Activated naive CD4-positive, alpha-beta T cell (primary cell): Measurements from ENCODE around the gene MMADHC.

Experiments
- DNase-seq, 4 experiments: peaks; one replicate each; lab custom pipeline; 2025; lab: John Stamatoyannopoulos, UW

The MMADHC gene

DNA sequence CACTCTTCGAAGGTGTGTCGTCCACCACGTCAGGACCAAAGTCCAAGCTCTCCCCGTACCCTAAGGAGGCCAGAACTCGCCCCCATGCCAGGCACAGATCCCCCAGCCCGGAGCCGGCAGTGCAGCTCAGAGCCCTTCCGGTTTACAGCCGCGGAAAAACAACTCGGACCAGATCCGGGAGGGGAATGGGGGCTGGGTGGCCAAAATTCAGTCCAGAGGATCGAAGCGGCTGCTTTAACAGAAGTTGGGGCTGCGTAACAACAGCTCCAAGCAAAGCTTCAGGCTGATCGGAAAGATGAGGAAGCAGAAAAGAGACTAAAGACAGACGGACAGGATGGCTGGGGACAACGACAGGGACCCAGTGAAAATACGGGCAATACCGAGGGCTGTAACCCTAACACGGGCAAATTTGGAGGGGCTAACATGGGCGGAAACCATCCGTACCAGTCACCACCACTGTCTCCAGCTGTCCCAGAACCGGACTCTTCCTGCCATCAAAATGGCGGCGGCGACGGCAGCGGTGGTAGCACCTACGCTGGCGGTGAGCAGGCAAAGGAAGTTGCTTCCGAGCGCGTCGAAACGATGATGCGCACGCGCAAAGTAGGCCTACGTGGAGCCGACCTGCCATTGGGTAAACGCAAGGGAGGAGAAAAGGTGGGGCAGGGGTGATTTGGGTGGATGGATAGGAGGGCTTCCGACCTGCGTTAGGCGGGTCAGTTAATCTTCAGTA, at the start of gene MMADHC:
Gene MMADHC, minus strand, starts transcription at position 556 of the 730 bp plus-strand sequence. CDS start 678 bp downstream, outside the sequence.
- peak; percentile 77 to 87 (median 83) for DNase-seq

DNA sequence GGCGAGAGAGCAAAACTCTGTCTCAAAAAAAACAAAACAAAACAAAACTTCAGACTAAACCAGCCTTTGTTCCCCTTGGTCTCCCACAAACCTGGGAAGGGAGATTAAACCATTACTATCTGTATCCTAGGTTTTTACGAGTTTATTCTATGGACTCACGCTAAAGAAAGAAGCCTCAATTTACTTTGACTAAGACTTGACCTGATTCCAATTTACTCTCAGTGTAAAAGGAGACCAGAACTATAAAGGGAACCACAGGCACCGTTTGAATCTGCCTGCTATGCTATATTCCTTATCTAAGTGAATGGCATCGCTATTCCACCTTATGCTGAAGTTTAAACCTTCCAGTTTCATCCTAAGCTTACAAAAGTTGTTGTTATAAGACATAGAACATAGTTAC, 46.5 kb upstream of the MMADHC start:
- DNase-seq, result no peak

DNA sequence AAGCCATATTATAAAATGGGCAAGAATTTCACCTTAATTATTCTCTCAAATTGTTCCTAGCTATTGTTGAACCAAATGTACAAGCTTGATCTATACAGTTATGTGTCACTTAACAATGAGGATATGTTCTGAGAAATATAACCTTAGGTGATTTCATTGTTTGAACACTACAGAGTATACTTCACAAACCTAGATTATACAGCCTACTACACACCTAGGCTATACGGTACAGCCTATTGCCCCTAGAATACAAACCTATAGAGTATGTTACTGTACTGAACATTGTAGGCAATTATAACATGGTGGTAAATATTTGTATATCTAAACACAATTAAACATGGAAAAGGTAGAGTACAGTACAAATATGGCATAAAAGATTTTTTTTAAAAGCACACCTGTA, 42.9 kb upstream of the MMADHC start:
- DNase-seq, result no peak

DNA sequence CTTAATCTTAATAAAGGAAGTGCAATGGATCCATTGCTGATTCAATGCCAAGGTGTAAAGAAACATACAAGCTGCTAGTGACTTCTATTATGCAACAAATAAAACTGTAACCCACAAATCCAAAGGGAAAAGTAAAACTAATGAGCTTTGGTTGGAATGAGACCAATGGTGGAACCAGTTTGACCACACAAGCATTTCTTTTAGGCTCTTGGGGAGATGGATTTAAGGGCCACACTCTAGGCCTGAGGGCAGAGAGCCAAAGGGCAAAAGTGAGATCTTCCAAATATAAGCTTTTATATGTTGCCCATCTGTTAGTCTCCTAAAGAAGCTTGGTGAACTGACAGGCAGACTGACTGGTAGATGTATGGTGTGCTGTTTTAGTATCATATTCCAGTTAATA, 41.5 kb upstream of the MMADHC start:
- no peak for DNase-seq

DNA sequence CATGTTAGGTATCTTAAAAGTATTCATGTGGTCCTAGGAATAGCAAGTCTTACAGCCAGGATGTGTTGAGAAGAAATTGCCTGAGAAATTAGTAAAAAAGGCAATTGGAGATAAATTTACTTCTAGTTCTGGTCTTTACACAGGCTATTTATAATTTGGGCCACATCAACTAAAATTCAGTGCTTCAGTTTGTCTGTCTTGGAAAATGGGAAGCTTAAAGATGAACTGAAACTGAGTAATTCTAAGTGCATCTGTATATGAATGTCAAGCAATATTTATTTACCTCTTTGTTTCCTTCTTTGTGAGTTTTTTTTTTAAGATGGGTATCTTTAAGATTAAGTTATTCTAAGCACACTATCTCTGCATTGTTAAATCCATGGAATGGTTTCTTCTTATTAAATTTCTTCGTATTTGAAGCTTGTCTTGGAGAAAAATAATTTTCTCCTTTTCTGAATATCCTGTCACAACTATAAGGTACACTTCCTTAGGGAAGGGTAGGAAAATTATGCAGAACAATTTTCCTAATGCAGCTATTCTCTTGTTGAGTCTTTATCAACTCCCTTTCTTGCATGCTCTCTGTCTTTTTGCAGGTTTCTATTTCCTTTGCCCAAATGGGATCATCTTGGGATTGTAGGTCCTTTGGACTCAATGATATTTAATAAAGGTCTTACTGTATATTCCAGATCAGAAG, 39.7 kb upstream of the MMADHC start:
- DNase-seq, result no peak

DNA sequence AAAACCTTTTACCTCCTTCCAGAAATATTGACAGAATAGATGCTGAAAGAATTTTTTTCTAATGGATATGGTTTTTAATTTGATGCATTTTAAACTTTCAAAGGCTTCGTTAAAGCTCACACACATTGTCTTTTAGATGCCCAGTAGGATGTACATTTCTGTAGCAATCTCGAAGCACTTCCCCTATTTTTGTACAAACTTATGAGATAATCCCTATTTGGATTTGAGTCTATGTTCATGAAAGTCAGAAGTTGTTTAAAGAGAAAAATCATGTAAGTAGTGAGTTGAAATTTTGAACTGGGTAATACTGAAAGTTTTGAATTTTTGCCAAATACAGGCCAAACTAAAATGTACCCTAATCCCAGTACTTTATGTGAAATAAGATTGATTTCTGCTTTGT, 38.1 kb upstream of the MMADHC start:
- DNase-seq, result no peak

DNA sequence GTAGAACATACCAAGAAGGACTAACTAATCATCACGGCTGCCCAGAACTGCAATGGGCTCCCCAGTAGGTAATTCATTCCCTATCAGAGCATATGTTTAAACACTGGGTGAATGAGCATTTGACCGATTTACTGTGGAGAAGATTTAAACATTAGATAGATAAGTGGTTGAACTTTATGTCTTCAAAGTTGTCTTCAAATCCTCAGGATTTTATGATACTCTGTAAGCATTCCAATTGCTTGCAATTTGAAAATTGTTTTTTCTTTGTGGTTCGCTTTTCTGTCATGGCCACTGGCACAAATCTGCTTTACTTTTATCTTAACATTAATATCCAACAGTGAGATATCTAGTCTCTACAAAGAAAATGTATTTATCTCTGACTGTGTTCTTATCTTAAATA, 37.7 kb upstream of the MMADHC start:
- DNase-seq, result no peak

DNA sequence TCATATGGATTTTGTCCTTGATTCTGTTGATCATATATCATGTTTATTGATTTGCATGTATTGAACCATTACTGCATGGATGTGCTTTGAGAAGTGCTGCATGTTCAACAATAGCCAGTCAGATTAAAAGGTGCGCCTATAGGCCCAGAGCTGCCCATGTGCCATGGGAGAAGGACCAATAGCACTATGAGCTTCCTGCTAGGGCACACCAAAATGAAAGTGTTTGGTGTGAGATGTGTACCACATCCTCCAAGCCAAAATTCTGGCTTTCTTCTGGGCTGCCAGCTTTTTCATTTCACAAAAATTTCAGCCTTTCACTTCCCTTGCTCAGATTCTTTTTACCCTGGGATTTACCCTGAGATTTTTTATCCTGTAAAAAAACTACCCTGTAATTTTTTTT, 34.8 kb upstream of the MMADHC start:
- DNase-seq, result no peak

DNA sequence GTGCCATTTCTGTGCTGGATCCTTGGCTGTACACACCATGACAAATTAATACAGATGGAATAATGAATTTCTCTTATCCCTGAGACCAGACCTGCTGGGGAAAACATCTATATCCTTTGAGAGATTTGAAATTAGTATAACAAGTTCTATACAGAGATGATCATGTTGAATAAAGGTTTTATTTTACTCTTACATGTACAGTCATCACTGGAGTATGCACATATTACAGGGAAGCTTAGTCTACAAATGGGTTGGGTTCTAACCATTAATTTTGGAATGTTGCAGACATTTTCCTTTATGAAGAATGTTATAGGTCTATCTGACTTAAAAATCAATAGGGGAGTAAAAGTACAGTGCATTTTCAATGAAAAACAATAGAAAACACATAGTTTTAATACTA, 29.9 kb upstream of the MMADHC start:
- no peak for DNase-seq

DNA sequence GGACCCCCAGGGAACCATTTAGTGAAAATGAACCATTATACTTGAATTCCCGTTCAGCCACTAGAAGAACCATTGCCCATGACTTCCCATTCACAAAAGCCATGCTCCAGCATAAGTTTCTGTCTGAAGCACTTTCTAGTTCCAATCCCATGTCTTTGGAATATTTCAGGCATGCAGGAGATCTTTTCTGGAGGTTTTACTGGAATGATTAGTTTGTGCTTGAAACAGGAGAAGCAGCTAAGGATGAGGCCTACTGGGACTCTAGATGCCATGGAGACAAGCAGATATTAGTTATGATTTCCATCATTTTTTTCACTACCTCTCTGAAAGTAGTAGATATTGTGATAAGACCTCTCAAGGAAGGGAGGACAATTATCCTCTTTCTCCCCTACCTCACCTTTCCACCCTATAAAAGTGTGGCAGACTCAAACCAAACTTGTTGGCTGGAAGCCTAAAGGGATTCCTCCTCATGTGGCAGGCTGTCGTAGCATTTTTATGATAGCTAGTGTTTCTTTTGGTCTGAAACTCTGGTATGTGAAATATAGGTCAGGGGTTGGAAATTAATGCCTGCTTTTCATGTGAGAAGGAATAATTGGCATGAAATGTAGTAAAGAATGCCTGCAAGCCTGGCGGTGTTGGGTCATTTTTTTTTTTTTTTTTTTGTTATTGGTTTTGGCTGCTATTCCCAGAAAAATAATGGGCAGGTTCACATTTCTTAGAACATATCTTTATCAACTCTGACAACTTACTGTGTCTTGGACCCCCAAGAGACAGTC, 29.3 kb upstream of the MMADHC start:
- no peak for DNase-seq

DNA sequence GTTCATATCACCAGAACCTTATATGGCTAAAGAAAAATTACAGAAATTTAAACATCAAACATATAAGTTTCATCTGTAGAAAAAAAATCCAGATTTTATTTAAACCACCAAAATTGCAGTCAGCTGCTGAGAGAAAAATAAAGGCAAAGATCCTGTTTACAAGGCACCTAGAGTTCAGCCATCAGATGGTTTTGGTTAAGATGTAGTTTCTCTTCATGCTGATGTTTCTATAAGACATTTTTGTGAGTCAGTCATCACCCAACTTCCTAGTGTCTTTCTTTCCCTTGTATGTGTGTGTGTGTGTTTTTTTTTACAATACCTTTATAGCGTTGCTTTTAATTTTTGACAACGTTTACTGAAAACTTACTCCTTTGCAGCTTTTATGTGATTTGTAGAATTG, 26.1 kb upstream of the MMADHC start:
- DNase-seq, result no peak

DNA sequence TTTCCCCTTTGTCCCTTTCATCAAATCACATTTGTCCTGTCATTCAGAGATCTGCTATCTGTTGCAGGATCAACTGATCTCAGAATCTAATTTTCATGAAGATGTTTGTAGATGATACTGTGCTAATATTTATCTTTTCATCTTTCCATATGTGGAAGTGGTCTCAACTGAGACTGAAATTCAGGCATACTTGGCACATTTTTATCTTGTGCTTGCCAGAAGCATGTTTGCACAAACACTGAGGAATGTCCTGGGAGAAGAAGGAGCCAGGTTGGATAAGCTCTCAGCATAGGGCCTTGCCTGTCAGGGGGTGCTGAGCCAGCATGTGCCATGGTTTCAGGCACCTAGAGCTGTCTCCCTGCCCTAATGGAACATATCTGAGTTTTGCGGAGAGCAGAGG, 24.5 kb upstream of the MMADHC start:
- DNase-seq, result no peak

DNA sequence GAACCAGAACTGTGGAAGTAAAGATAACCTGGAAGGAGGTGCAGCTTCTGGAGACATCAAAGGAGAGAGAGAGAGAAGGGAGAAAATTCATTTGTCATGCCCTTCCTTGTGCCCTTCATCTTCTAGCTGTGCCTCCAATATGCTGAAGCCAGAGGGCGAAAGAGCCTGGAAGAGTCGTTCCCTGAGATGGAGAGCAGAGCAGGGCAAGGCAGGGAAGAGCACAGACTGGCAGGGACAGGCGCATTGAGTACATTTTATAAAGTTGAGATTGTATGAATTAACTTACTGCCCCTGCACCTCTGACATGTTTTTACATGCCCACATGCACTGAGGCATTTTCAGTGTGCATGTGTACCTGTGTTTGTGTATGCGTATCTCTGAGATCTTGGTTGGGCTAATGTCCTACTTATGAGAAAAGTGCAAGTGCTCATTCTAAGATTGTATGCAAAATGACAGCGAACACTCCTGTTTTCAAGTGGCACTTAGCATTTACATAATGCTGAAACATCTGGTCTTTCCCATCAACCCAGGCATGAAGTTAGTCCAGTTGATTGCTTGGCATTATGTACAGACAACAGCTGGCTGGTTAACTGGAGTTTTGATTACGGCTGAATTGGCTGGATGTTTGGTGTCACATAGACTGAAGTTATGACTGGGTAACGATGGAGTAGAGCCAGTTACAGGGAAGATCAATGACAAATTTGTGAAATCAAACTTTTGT, 23.7 kb upstream of the MMADHC start:
- DNase-seq, result no peak

DNA sequence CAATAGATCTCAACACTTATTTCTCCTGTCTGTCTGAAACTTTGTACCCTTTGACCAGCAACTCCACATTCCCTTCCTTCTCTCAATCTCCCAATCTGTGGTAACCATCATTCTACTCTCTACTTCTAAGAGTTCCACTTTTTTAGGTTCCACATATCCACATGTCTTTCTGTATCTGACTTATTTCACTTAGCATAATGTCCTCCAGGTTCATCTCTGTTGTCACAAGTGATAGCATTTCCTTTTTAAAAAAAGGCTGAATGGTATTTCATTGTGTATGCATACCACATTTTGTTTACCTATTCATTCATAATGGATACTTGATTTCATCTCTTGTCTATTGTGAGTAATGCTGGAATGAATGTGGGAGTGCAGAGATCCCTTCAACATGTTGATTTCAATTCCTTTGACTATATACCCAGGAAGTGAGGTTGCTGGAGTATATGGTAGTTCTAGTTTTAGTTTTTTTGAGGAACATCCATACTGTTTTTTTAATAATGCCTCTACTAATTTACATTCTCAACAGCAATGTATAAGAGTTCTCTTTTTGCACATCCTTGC, 18.8 kb upstream of the MMADHC start:
- no peak for DNase-seq

DNA sequence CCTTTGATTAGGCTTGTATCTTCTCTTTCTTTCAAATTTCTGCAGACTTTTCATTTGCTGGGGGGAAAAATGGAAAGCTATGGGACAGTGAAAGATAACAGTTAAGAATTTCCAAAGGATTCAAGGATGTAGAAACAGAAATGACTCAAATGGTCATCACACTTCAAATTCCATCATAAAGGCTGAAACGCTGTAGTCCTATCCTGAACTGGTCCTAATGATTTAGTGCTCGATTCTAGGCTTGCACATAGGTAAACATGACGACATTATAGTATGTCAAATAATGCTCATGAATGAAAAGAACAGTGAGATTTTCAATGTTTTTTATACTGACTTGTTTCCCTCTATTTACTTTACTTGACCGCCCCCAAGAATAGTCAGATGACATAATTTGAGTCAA, 15.7 kb upstream of the MMADHC start:
- DNase-seq, result no peak

DNA sequence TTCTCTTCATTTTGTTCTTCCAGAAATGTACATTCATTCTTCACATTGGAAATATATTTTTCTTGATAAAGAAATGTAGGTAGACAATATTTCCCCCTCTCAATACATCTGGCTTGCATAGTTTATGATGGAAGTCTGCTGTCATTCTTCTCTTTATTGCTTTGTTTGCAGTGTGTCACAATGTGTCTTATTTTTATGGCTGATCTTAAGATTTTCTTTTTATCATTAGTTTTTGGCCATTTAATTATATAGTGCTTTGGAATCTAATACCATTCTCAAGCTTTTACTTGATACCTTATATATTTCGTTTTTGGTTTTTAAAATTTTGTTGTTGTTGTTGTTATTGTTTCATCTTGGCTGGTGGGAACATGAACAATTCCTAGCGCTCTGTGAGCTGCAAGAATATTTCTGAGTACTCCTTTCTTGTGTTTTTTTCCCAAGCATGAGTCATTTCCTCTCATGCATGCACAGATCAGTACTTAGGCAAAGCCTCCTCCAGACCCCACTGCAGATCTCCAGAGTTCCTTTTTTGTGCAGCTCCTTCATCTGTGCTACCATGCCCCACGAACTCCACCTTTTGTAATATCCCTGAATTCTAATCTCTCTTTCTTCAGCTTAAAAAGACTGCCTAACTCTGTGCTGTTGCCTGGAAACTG, 13.7 kb upstream of the MMADHC start:
- no peak for DNase-seq

DNA sequence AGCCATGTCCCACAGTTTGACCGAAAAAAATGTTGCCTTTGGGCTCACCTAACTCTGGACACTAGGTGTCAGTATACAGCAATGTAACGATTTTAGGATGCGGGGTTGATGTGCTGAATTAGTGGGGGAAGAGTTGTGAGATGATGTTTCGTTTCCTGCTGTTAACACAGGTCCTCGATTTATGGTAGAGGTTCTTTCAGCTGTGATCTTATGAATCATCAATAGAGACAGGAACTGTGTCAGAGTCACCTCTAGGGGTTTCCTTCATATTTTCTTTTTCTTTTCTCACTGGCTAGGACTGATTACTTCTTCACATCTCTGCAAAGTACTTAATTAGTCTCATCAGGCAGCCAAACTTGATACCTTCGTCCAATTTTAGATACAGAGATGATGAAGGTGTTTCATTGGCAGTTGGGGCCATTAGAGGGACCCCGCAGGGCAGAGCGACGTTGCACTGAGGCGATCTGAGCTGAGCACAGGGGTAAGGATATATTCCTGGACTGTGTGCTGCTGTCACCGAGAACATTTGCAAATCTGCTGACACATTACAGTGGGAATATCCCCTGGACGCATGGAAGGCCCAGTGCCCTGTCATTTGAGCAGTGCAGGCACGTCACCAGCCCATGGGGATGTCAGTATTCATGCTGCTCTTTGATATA, 10.2 kb upstream of the MMADHC start:
- peak in 1 of 4 experiments; percentile 14 for DNase-seq

DNA sequence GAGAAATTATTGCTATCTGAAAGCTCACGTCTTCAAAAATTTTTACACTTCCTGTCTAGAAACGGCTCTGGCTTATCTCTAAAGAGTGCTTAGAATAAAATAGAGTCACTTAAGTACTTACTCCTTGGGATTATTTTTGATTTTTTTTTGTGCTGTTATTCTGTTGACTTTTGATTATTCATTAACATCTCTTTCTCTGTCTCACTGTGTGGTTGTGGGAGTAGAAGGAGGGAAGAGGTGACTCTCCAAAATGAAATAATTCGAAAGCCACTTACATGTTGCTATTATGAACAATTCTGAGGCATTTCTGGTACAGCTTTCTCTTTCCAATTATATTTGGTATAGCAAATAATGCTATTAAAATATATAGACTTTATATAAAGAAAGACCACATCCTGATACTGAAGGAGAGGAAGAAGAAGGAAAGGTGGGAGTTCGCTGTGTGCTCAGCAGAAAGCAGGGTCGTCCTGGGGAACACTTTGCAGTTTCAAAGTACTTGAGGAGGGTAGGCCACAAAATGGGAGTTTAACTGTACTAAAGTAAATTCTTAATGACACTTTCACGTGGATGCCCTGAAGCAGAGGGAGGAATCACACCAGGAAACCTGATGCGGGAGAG, 9.6 kb upstream of the MMADHC start:
- DNase-seq, result peak in 1 of 4 experiments; percentile 15

DNA sequence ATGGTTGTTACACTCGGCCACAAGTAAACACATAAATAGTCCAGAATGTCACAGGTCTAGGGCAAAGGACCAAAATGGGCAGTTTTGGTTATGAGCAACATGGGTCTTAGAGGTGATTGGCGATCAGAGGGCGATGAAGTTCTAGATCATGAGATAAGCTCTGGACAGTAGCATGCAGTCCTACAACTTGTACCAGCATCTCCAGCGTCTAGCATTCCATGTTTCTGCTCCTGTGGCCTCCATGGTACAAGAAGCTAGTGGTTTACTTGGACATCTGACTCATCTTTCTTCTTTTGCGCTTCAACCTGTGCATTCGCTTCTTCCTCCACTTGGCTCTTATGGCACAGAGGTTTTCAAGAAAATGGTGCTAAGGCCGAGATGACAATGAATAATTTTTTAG, 8.9 kb upstream of the MMADHC start:
- DNase-seq, result no peak
